Spleen (tissue), 11 donors: ENCODE results near the gene PPP2R5C. TPM values are rescaled to one million over a fixed set of nuclear protein-coding genes. Genes with fewer than 3 reads are reported as not detected.

Source experiments
- DNase-seq: peaks from one replicate; pipeline ENCODE4 v3.0.0-alpha.2; 2020
- H3K27ac ChIP-seq, 8 donors: fragments of 200-600 bp; sonication (generic) in 7 of 8; 1 replicate in 4 of 8; 2 replicates in 4 of 8; pipeline versions ENCODE4 v1.5.0 to v1.8.0; 2016 to 2021; ENCODE audit warnings: inconsistent platforms in 4 of 8, mild to moderate bottlenecking in 4 of 8, moderate library complexity in 1 of 8
- H3K27me3 ChIP-seq, 7 donors: fragments of 200-600 bp; sonication (generic) in 6 of 7; replicated peaks in 1 of 7; 1 replicate in 4 of 7; 2 replicates in 3 of 7; pipeline versions ENCODE4 v1.5.0 to v1.8.0; 2016 to 2021; ENCODE audit warnings: inconsistent platforms in 3 of 7, mild to moderate bottlenecking in 1 of 7
- H3K36me3 ChIP-seq, 6 donors: fragments of 200-600 bp; sonication (generic) in 5 of 6; 1 replicate in 4 of 6; 2 replicates in 2 of 6; pipeline versions ENCODE4 v1.5.0 to v1.8.0; 2016 to 2021; ENCODE audit warnings: inconsistent platforms in 2 of 6
- H3K4me1 ChIP-seq, 6 donors: fragments of 200-600 bp; sonication (generic) in 5 of 6; 1 replicate in 3 of 6; 2 replicates in 3 of 6; pipeline versions ENCODE4 v1.5.0 to v1.8.0; 2016 to 2021; ENCODE audit warnings: inconsistent platforms in 3 of 6
- H3K4me3 ChIP-seq, 8 donors: fragments of 200-600 bp; sonication (generic) in 7 of 8; 1 replicate in 4 of 8; 2 replicates in 4 of 8; pipeline versions ENCODE4 v1.5.0 to v1.8.0; 2016 to 2021; ENCODE audit warnings: inconsistent platforms in 4 of 8, mild to moderate bottlenecking in 4 of 8, moderate library complexity in 2 of 8
- H3K9me3 ChIP-seq, 8 donors: fragments of 200-600 bp; sonication (generic) in 7 of 8; 1 replicate in 4 of 8; 2 replicates in 4 of 8; pipeline versions ENCODE4 v1.5.0 to v1.8.0; 2016 to 2021; ENCODE audit warnings: inconsistent platforms in 4 of 8
- POLR2A ChIP-seq, 3 donors: fragments of 450-650 bp; IDR thresholded peaks; one replicate each; pipeline ENCODE4 v1.5.1; 2017; ENCODE audit warnings: antibody characterized with exemption in 3 of 3, mild to moderate bottlenecking in 1 of 3
- POLR2AphosphoS5 ChIP-seq, 3 donors: sonication (generic); formaldehyde crosslinking; IDR thresholded peaks; one replicate each; pipeline ENCODE4 v1.5.1; 2017; ENCODE audit warnings: antibody characterized with exemption in 3 of 3
- WGBS, 5 donors: extraction: QIAGEN DNeasy Blood & Tissue Kit in 3 of 5; methylation state at CpG; one replicate each; pipeline versions ENCODE4 v1.1.5 to v1.1.7; 2013 to 2018; 5-methylcytosine and 5-hydroxymethylcytosine counted together
- intact Hi-C: fragments of 100-400 bp; cut with DNase I; formaldehyde crosslinking; loops from one replicate; pipeline ENCODE4 v1.15.0; 2023; ENCODE audit warnings: low total_unique reads
- polyA plus RNA-seq, 3 donors: library from polyadenylated mRNA; stranded (reverse); fragments of 200-250 nt; gene quantifications; one replicate each; pipeline ENCODE4 v1.2.1, GENCODE V29; 2013
- total RNA-seq, 7 donors: library from RNA; depleted of rRNA in 3 of 7; stranded (reverse); fragments of >200 nt in 3 of 7; fragmentation: NEBNext Ultra II Directional in 4 of 7; extraction: Animal tissue kit (Norgen Biotek cat#: 25700) in 4 of 7; gene quantifications; one replicate each; pipeline versions ENCODE4 v1.1.0 to v1.2.1, GENCODE V29; 2016 to 2021
- TF ChIP-seq, protein P1 (sequence below), 11 experiments: fragments of 200-600 bp in 7 of 11; fragments of 450-650 bp in 4 of 11; sonication (generic) in 4 of 11; IDR thresholded peaks in 8 of 11; conservative IDR thresholded peaks in 3 of 11; 1 replicate in 7 of 11; 2 replicates in 4 of 11; pipeline versions ENCODE4 v1.4.0 to v1.8.0; 2016 to 2021; ENCODE audit warnings: antibody characterized with exemption in 11 of 11, inconsistent platforms in 4 of 11, mild to moderate bottlenecking in 1 of 11
- donor health status: healthy with polysubstance abuse.
- donor health status: DM: no; HTN: no; CAD: no; lungs with moderate emphysema.
- donor health status: DM: no; HTN: no; CAD: no.
- donor health status: Bipolar disorder and iron deficiency.
- donor health status: healthy.
- donor health status: DM: no; HTN: no; CAD: no.
- donor health status: DM: yes; HTN: yes; CAD: no.

Gene PPP2R5C
- total and polyA plus RNA-seq, 10 donors, result 80.8 to 322 (median 198) TPM

DNA sequence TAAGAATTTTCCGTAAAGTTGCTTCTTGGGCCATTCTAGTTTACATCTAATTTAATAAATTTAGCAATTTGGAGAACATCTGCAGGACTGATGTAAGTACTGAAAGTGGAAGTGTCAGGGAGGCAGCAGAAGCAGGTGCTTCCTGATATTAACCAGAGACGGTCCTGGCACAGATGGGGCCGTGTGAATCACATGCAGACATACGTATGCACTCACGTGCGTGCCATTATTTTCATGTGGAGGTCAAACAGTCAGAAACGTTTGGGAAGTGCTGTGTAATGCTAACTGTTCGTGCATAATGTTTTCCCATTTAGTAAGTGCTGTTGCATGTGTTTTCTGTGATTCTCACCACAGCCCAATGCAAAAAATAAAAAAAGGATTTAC is 115.0 kb downstream of the PPP2R5C start:
- H3K4me3 ChIP-seq, result peak overlapping the region in 3 of 8 donors; percentile 7 to 37 (median 11)
- intact Hi-C loops, result no loop called here

DNA sequence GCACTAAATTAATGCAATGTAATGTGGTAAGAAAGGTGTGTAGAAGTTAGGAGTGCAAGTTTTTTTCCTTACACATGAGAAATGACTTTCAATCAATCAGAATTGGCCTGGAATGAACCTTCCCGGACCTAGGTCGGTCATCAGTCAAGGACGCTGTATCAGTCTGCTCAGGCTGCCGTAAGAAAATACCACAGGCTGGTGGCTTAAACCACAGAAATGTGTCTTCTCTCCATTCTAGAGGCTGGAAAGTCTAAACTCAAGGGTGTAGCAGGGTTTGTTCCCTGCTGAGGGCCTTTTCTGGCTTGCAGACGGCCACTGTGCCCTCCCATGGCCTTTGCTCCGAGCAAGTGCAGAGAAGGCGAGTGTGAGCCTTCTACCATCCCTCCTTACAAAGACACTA is 116.3 kb downstream of the PPP2R5C start:
- no peaks in the 10 kb centered on the region for H3K9me3 ChIP-seq
- peaks cover 46 to 83% (median 72%) of the 10 kb centered on the region in 6 donors for H3K4me1 ChIP-seq
- peaks cover 0 to 53% (median 11%) of the 10 kb centered on the region in 6 donors for H3K36me3 ChIP-seq
- no peak for TF ChIP-seq POLR2A (IDR thresholded peaks at IDR 0.05)
- intact Hi-C loops, result no loop called here
- 70 to 77% (median 74%) methylated on average over 7 of the region's 7 CpGs for WGBS, 5 donors
- H3K4me3 ChIP-seq, result no peak overlapping the region
- DNase-seq, result no peak
- H3K27me3 ChIP-seq, result no peaks in the 10 kb centered on the region
- peak overlapping the region in 7 of 8 donors; percentile 32 to 90 (median 80) for H3K27ac ChIP-seq

More for the DNA sequence above, 115.0 kb downstream of the PPP2R5C start:
- DNase-seq, result peak; percentile 92
- peaks cover 0 to 40% (median 2%) of the 10 kb centered on the region in 6 donors for H3K36me3 ChIP-seq
- H3K27ac ChIP-seq, result peak overlapping the region; percentile 32 to 90 (median 78)
- H3K27me3 ChIP-seq, result no peaks in the 10 kb centered on the region
- no peak for TF ChIP-seq POLR2A (IDR thresholded peaks at IDR 0.05)
- peak in 1 of 3 donors; percentile 97 for TF ChIP-seq POLR2AphosphoS5 (IDR thresholded peaks at IDR 0.05)
- H3K9me3 ChIP-seq, result no peaks in the 10 kb centered on the region
- peaks cover 46 to 95% (median 80%) of the 10 kb centered on the region in 6 donors for H3K4me1 ChIP-seq
- 7 to 19% (median 12%) methylated on average over 8 of the region's 8 CpGs for WGBS, 5 donors

DNA sequence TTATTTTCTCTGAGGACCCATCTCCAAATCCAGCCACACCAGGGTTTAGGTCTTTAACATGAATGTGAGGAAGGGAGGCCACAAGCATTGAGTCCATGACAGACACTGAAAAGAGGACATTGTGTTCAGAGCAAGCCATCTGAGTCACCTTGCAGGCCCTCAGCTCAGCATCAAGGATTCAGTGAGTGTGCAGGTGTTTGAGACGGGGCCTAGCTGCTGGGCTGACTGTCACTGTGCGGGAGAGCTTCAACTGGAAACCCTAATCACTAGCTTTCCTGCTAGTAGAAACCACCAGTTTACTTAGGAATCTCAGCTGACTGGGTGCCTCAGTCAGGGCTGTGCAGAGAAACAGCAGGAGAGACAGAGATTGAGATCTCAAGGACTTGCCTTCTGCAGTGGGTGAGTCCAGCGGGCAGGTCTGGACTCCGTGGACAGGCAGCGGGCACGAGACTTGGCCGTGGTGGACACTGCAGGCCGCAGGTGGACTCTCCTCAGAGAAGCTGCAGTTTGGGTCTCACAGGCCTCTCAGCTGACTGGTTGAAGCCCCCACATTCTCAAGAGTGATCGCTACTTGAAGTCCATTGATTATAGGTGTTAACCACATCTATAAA is 116.8 kb downstream of the PPP2R5C start:
- Histone ChIP-seq H3K4me1 (peaks cover 46 to 78% (median 69%) of the 10 kb centered on the region in 6 donors), H3K9me3 (no peaks in the 10 kb centered on the region), H3K27me3 (no peaks in the 10 kb centered on the region), H3K4me3 (no peak overlapping the region), H3K36me3 (peaks cover 0 to 58% (median 15%) of the 10 kb centered on the region in 6 donors), H3K27ac (peak overlapping the region in 6 of 8 donors; percentile 76 to 90 (median 82))
- 78 to 87% (median 86%) methylated on average over 9 of the region's 9 CpGs for WGBS, 5 donors
- intact Hi-C loops, result no loop called here
- DNase-seq, result peak; percentile 70
- TF ChIP-seq, protein P1, sequence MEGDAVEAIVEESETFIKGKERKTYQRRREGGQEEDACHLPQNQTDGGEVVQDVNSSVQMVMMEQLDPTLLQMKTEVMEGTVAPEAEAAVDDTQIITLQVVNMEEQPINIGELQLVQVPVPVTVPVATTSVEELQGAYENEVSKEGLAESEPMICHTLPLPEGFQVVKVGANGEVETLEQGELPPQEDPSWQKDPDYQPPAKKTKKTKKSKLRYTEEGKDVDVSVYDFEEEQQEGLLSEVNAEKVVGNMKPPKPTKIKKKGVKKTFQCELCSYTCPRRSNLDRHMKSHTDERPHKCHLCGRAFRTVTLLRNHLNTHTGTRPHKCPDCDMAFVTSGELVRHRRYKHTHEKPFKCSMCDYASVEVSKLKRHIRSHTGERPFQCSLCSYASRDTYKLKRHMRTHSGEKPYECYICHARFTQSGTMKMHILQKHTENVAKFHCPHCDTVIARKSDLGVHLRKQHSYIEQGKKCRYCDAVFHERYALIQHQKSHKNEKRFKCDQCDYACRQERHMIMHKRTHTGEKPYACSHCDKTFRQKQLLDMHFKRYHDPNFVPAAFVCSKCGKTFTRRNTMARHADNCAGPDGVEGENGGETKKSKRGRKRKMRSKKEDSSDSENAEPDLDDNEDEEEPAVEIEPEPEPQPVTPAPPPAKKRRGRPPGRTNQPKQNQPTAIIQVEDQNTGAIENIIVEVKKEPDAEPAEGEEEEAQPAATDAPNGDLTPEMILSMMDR (IDR thresholded peaks at IDR 0.05 in 8 of 11, conservative IDR thresholded peaks at IDR 0.05 in 3 of 11), result no peak

DNA sequence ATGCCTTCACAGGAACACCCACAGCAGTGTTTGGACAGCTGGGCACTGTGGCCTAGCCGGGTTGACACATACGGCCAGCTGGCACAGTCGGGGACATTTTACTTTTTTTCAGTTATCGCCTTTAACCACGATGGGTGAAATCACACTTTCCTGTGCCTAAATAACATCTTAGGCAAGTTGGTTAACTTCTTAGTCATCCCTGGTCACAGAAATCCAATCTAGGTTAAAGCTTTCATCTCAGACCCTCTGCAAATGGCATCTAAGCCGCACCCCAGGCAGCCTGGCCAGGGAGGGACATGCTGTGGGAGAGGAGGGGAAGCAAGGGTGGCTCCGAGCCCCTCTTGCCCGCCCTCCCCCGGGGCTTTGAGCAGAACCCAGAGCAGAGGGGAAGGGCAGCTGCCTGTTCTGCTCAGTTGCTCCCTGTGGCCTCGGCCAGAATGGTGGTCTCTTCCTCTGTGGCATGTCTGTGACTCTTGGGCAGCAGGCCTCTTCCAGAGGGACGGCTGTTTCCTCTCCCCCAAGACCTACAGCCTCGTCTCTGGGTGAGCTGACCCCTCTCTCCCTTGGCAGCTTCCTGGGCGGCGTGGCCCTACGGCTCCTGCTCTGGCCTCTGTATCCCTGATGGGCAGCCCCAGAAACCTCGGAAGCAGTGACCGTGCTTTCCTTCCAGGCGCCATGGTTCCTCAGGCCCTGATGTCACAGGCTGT is 117.5 kb downstream of the PPP2R5C start:
- DNase-seq, result peak; percentile 74
- TF ChIP-seq, protein P1 (IDR thresholded peaks at IDR 0.05 in 8 of 11, conservative IDR thresholded peaks at IDR 0.05 in 3 of 11), result no peak
- TF ChIP-seq POLR2A (IDR thresholded peaks at IDR 0.05) (no peak), POLR2AphosphoS5 (IDR thresholded peaks at IDR 0.05) (peak in 1 of 3 donors; percentile 61)
- Histone ChIP-seq H3K9me3 (no peaks in the 10 kb centered on the region), H3K4me1 (peaks cover 46 to 71% (median 63%) of the 10 kb centered on the region in 6 donors), H3K27me3 (no peaks in the 10 kb centered on the region), H3K4me3 (no peak overlapping the region), H3K36me3 (peaks cover 0 to 65% (median 22%) of the 10 kb centered on the region in 6 donors), H3K27ac (peak overlapping the region in 6 of 8 donors; percentile 13 to 90 (median 80))
- intact Hi-C loops, result no loop called here
- 44 to 63% (median 59%) methylated on average over 18 of the region's 18 CpGs for WGBS, 5 donors
